Epithelial cell of proximal tubule (primary cell): ENCODE measurements around the gene MAGEF1. TPM values are rescaled to one million over a fixed set of nuclear protein-coding genes. Genes with fewer than 3 reads are reported as not detected.
A peak's percentile ranks its signal among the peaks of the same experiment; 100 is the strongest.

Experiments
- DNase-seq: peaks from one replicate; pipeline ENCODE4 v3.0.0-alpha.2; 2011; ENCODE audit warnings: low read depth
- H3K4me3 ChIP-seq: 2 replicates; pipeline ENCODE4 v1.5.1; 2011; ENCODE audit warnings: low read depth, mild to moderate bottlenecking, low read length
- CTCF ChIP-seq: conservative IDR thresholded peaks from 2 replicates; pipeline ENCODE4 v1.5.1; 2012; ENCODE audit warnings: low read depth, mild to moderate bottlenecking, low read length
- total RNA-seq: library from RNA; depleted of rRNA; stranded (reverse); fragments of >200 nt; gene quantifications from 2 replicates; pipeline ENCODE4 v1.2.3, GENCODE V29; 2015

MAGEF1 gene
- total RNA-seq, 1 donor from 2014 or later = 27.5 TPM

GRCh38 chr3:184693011-184693975 is 18.6 kb downstream of the MAGEF1 start:
- DNase-seq = no peak

GRCh38 chr3:184691397-184692231 is 20.2 kb downstream of the MAGEF1 start:
- DNase-seq = no peak
- no peak for TF ChIP-seq CTCF
- no peak overlapping the region for H3K4me3 ChIP-seq

More at GRCh38 chr3:184693011-184693975, 18.6 kb downstream of the MAGEF1 start:
- TF ChIP-seq CTCF = no peak
- no peak overlapping the region for H3K4me3 ChIP-seq

GRCh38 chr3:184690192-184690883 is 21.5 kb downstream of the MAGEF1 start:
- H3K4me3 ChIP-seq = no peak overlapping the region
- TF ChIP-seq CTCF = no peak
- no peak for DNase-seq

GRCh38 chr3:184688882-184689271 is 23.0 kb downstream of the MAGEF1 start:
- DNase-seq = no peak
- H3K4me3 ChIP-seq = no peak overlapping the region
- TF ChIP-seq CTCF = no peak

GRCh38 chr3:184688251-184688881 is 23.5 kb downstream of the MAGEF1 start:
- DNase-seq = peak; percentile 13
- no peak overlapping the region for H3K4me3 ChIP-seq
- TF ChIP-seq CTCF = peak; percentile 3

GRCh38 chr3:184687363-184688015 is 24.4 kb downstream of the MAGEF1 start:
- no peak overlapping the region for H3K4me3 ChIP-seq
- no peak for TF ChIP-seq CTCF
- DNase-seq = no peak
